ENCODE data around the gene PNPLA1.

PNPLA1 gene

GRCh38 chr6:36317623-36318022 is 47.8 kb downstream of the PNPLA1 start:
- H3K4me3 ChIP-seq (ENCODE audit: low read depth, low read length) = no peak overlapping the region
- TF ChIP-seq CTCF (IDR thresholded peaks at IDR 0.05; ENCODE audit: low read depth, low read length) = no peak

GRCh38 chr6:36318690-36319435 is 49.0 kb downstream of the PNPLA1 start:
- TF ChIP-seq CTCF (IDR thresholded peaks at IDR 0.05; ENCODE audit: low read depth, low read length) = no peak
- H3K4me3 ChIP-seq (ENCODE audit: low read depth, low read length) = no peak overlapping the region

- TF ChIP-seq CTCF (IDR thresholded peaks at IDR 0.05; ENCODE audit: low read depth, low read length) = no peak
Observed at GRCh38 chr6:36319436-36319762, 49.5 kb downstream of the PNPLA1 start.

GRCh38 chr6:36319821-36320220 is 50.0 kb downstream of the PNPLA1 start:
- no peak overlapping the region for H3K4me3 ChIP-seq (ENCODE audit: low read depth, low read length)
- TF ChIP-seq CTCF (IDR thresholded peaks at IDR 0.05; ENCODE audit: low read depth, low read length) = no peak

More at GRCh38 chr6:36319436-36319762, 49.5 kb downstream of the PNPLA1 start:
- H3K4me3 ChIP-seq (ENCODE audit: low read depth, low read length) = no peak overlapping the region

- H3K4me3 ChIP-seq (ENCODE audit: low read depth, low read length) = no peak overlapping the region
- no peak for TF ChIP-seq CTCF (IDR thresholded peaks at IDR 0.05; ENCODE audit: low read depth, low read length)
Observed at GRCh38 chr6:36320475-36320874, 50.6 kb downstream of the PNPLA1 start.

- TF ChIP-seq CTCF (IDR thresholded peaks at IDR 0.05; ENCODE audit: low read depth, low read length) = no peak
Observed at GRCh38 chr6:36322591-36322990, 52.7 kb downstream of the PNPLA1 start.

GRCh38 chr6:36323062-36323461 is 53.2 kb downstream of the PNPLA1 start:
- no peak for TF ChIP-seq CTCF (IDR thresholded peaks at IDR 0.05; ENCODE audit: low read depth, low read length)
- H3K4me3 ChIP-seq (ENCODE audit: low read depth, low read length) = no peak overlapping the region

More at GRCh38 chr6:36322591-36322990, 52.7 kb downstream of the PNPLA1 start:
- no peak overlapping the region for H3K4me3 ChIP-seq (ENCODE audit: low read depth, low read length)

Measured in WI38 (cell line).